ENCODE measurements around the gene RCOR3. TPM values are rescaled to one million over a fixed set of nuclear protein-coding genes. Genes with fewer than 3 reads are reported as not detected.

The RCOR3 gene
- total and polyA plus RNA-seq, 10 of the 15 experiments (the other 5 are each of a cell fraction or from before 2014, with no cell fraction given): 8.0 to 55.0 (median 25.1) TPM

DNA sequence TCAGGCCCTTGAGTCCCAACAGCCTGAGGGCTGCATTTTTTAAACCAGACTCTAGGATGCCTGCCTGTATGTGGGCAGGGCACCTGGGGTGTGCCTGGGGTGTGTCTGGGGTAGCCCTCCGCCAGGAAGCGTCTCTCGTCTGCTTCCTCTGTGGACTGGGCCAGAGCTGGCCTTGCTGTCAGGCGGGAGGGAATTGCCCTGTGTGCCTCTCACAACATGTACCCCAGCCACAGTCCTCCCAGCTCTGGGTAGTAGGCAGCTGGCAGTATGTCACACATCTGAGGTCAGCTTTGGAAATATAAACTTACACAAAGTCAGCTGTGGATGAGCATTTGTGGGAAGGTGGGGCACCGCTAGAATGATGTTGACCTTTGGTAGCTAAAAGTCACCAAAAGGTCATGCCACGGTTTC, 80.5 kb downstream of the RCOR3 start:
- intact Hi-C loops (cut with micrococcal nuclease; ENCODE audit: unreplicated experiment) (no loop called here), in situ Hi-C loops (cut with MboI) (no loop called here)
- Histone ChIP-seq H3K4me2 (ENCODE audit: control insufficient read depth, insufficient read depth) (no peak overlapping the region), H3K9ac (ENCODE audit: control insufficient read depth, insufficient read depth, low read length) (no peak overlapping the region), H3K27ac (ENCODE audit: control insufficient read depth, insufficient read depth) (no peak overlapping the region), H3K36me3 (ENCODE audit: control insufficient read depth in 2 of 2, insufficient read depth in 2 of 2, low read length in 1 of 2) (peaks cover 0 to 2% of the 10 kb centered on the region in 2 experiments; a peak in 2 of 4 replicates), H3K4me1 (ENCODE audit: control insufficient read depth, insufficient read depth, low read length) (peaks cover 25% of the 10 kb centered on the region), H2AFZ (ENCODE audit: control insufficient read depth, low read depth, low read length) (no peak overlapping the region), H3K9me3 (replicated peaks; ENCODE audit: control insufficient read depth, insufficient read depth, low read length) (no peaks in the 10 kb centered on the region), H3K79me2 (ENCODE audit: control insufficient read depth, insufficient read depth, low read length) (peaks cover 61% of the 10 kb centered on the region), H3K27me3 (replicated peaks in 1 of 2; ENCODE audit: control insufficient read depth in 2 of 2, insufficient read depth in 2 of 2, low read length in 1 of 2) (no peaks in the 10 kb centered on the region), H4K20me1 (ENCODE audit: control insufficient read depth, insufficient read depth) (no peaks in the 10 kb centered on the region), H3K4me3 (no peak overlapping the region)
- TF ChIP-seq ESRRA (IDR thresholded peaks at IDR 0.05; ENCODE audit: low read length) (no peak), IKZF1 (conservative IDR thresholded peaks at IDR 0.05) (no peak), TBL1XR1 (IDR thresholded peaks at IDR 0.05; ENCODE audit: low read depth, low read length) (no peak), SRF (IDR thresholded peaks at IDR 0.05; ENCODE audit: low read depth in 2 of 2, low read length in 2 of 2) (no peak), ZNF384 (IDR thresholded peaks at IDR 0.05; ENCODE audit: borderline replicate concordance, low read depth, low read length) (no peak), SP1 (IDR thresholded peaks at IDR 0.05; ENCODE audit: low read depth, low read length) (no peak)
- TF ChIP-seq, protein P1, sequence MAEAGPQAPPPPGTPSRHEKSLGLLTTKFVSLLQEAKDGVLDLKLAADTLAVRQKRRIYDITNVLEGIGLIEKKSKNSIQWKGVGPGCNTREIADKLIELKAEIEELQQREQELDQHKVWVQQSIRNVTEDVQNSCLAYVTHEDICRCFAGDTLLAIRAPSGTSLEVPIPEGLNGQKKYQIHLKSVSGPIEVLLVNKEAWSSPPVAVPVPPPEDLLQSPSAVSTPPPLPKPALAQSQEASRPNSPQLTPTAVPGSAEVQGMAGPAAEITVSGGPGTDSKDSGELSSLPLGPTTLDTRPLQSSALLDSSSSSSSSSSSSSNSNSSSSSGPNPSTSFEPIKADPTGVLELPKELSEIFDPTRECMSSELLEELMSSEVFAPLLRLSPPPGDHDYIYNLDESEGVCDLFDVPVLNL (IDR thresholded peaks at IDR 0.05; ENCODE audit: low read depth, low read length): no peak
- 19% methylated on average over 6 of the region's 6 CpGs for WGBS (ENCODE audit: insufficient coverage, insufficient replicate concordance, low lambda C conversion rate, missing lambda C conversion rate)
- POLR2A ChIA-PET: interaction anchor here (1.0 kb wide), 2 partner anchors 9 to 12 kb away, joined by 3 read pairs; no protein-coding TSS in a partner anchor
- ATAC-seq (no peak), FAIRE-seq (no peak), DNase-seq (ENCODE audit: low read depth, low spot score) (no peak)
- CTCF ChIA-PET: interaction anchor here (1.1 to 5.1 kb wide), 7 partner anchors 8 to 1516 kb away, joined by 3 to 27 read pairs (median 8); no protein-coding TSS in a partner anchor
- RAD21 ChIA-PET (ENCODE audit: unreplicated experiment): interaction anchor here (1.1 to 1.7 kb wide), 3 partner anchors 10 to 233 kb away, joined by 3 to 4 read pairs (median 4); no protein-coding TSS in a partner anchor
- no TSS peak for BruUV-seq (replicated peaks)
- SMC1A ChIA-PET (ENCODE audit: uncharacterized antibody, unreplicated experiment): interaction anchor here (1.0 to 5.1 kb wide), 4 partner anchors 8 to 13 kb away, joined by 3 to 29 read pairs (median 4); partner anchors contain the start of gene TRAF5

Data from GM12878 (cell line).